K562 treated with DMSO at 1 percent for 12 hours (cell line): ENCODE results near the gene PAX4. TPM values are rescaled to one million over a fixed set of nuclear protein-coding genes. Genes with fewer than 3 reads are reported as not detected.

ENCODE experiments used
- total RNA-seq: library from RNA; unstranded; fragments of 300-600 nt; gene quantifications from 2 replicates; pipeline ENCODE4 v1.2.3, GENCODE V29; 2022; ENCODE audit not compliant: insufficient read depth

Gene PAX4, protein sequence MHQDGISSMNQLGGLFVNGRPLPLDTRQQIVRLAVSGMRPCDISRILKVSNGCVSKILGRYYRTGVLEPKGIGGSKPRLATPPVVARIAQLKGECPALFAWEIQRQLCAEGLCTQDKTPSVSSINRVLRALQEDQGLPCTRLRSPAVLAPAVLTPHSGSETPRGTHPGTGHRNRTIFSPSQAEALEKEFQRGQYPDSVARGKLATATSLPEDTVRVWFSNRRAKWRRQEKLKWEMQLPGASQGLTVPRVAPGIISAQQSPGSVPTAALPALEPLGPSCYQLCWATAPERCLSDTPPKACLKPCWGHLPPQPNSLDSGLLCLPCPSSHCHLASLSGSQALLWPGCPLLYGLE
- not detected in 2 replicates for total RNA-seq

DNA sequence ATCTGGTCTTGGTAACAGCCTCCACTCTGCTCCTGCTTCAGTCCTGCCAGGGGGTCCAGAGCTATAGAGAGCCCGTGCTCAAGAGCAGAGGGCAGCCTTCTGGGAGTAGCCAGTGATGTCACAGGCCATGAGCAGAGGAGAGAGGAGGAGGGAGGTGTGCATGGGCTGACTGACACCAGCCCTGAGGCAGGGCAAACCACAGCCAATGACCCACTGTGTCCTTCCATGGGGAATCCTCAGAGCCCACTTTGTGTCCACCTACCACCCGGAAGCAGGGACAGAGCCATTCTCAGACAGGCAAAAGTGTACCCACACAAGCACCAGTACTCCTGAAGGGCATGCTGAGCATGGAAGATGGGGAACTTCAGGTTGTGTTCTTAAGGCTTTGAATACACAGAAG lies at the start of gene PAX4:
Gene PAX4, minus strand, starts transcription at position 101 of the 400 bp plus-strand sequence. CDS start 2,214 bp downstream, outside the sequence.

DNA sequence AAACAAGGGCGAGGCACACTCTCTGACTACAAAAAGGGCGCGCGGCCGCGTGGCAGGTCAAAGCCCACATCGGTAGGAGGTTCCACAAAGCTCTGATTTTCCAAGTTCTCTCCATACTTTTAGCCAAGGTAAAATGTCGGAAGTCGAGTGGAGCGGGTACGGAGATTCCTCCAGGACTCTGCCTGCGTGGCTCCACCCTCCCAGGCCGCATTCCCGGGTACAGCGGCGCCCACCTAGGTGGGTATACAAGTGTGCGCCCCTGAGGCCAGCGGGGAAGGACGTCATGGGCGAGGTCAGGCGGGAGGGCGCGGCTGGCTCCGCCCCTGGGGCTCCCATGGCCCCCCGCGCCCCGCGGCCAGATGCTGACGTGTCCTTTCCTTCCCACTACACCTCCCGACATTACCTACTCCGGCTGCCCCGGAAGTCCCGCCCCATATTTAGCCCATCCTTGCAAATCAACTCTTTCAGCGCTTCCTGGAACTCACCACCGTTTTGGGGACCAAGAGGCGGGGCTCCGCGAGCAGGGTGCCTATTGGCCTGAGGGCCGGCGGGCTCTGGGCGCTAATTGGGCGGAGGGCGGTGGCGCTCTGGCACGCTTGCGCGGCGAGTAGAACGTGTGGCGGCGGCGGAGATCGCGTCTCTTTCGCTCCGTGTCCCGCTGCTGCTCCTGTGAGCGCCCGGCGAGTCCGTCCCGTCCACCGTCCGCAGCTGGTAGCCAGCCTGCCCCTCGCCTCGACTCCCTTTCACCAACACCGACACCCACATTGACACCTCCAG lies 33.8 kb upstream of the PAX4 start, which contains the start of gene SND1:
Gene SND1, plus strand, starts transcription at position 639 of the 777 bp plus-strand sequence. CDS start 180 bp downstream, outside the sequence.

GRCh38 chr7:127588019-127588696 lies 29.8 kb downstream of the PAX4 start, which contains the start of gene ARF5:
ARF5 (plus strand) TSS chr7:127588411; CDS start chr7:127588499, 88 bp downstream.

DNA sequence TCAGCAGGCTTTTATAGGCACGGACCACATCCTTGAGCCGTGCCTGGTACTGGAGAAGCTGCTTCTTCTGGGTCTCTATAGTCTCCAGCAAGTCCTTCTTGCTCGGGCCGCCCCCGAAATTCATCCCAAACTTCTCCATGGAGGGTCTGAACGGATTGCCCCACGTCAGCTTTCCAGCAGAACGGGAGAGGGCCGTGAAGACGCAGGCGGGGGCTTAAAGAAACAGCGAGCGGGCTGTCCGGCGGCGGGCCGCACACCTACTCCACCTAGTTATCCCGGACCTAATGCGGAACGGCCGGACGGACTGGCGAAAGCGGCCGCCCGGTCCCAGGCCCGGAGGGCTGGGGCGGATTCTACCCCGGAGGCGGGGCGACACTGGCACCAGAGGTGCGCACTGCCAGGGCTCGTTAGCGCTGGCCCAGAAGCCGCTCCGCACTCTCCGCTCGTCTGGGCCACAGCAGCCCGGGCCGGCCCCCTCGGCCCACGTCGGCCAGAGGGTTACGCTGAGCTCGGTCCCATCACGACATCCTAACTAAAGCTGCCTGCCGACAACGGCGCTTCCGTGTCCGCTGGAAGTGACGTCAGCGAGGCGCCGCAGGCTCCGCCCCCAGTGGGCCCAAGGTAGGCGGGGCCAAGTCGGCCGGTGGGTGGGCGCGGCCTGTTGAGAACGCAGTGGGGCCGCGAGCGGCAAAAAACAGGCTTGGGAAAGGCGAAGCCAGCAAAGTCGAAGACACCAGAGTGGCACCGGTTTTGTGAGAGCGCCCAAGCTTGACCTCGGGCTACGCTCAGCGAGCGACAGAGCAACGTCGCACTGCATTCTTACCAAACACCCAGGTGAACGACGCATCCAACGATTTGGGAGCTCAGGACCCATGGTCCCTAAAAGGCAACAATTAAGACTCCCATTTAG lies 32.6 kb downstream of the PAX4 start, which contains the start of gene GCC1:
Gene GCC1, minus strand, starts transcription at position 553 of the 910 bp plus-strand sequence. Its CDS starts 414 bp downstream, at position 139.

Other genes starting within 250 kb of the PAX4 start
- 13.1 and 41.8 TPM in 2 replicates for gene ZNF800, start 225.4 kb downstream of the PAX4 start, total RNA-seq
- gene GCC1, start 32.5 kb downstream of the PAX4 start, total RNA-seq, result 10.9 and 21.3 TPM in 2 replicates
- gene ARF5, start 29.7 kb downstream of the PAX4 start, total RNA-seq, result 276 and 410 TPM in 2 replicates
- not detected in 2 replicates for gene FSCN3, start 24.4 kb downstream of the PAX4 start, total RNA-seq
- 472 and 621 TPM in 2 replicates for gene SND1, start 34.1 kb upstream of the PAX4 start, total RNA-seq